HK-2 (cell line): Measurements from ENCODE around the gene TIAM1.

Experiments used
- DNase-seq: peaks from one replicate; pipeline ENCODE4 v3.0.0-alpha.2; 2018; ENCODE audit not compliant: unreplicated experiment

TIAM1 gene

GRCh38 chr21:31283025-31283424, 61.0 kb downstream of the TIAM1 start:
- DNase-seq: no peak

- DNase-seq: peak; percentile 1
Observed at GRCh38 chr21:31282095-31282709, 61.9 kb downstream of the TIAM1 start.

GRCh38 chr21:31281561-31281960, 62.5 kb downstream of the TIAM1 start:
- no peak for DNase-seq

- DNase-seq: no peak
Observed at GRCh38 chr21:31279986-31280385, 64.1 kb downstream of the TIAM1 start.

GRCh38 chr21:31279214-31279613, 64.8 kb downstream of the TIAM1 start:
- DNase-seq: no peak

- DNase-seq: no peak
Observed at GRCh38 chr21:31278511-31279130, 65.4 kb downstream of the TIAM1 start.

GRCh38 chr21:31276663-31277062, 67.4 kb downstream of the TIAM1 start:
- DNase-seq: no peak

GRCh38 chr21:31275901-31276300, 68.2 kb downstream of the TIAM1 start:
- DNase-seq: no peak

- DNase-seq: no peak
Observed at GRCh38 chr21:31273278-31273677, 70.8 kb downstream of the TIAM1 start.

GRCh38 chr21:31268090-31268489, 76.0 kb downstream of the TIAM1 start:
- no peak for DNase-seq

- no peak for DNase-seq
Observed at GRCh38 chr21:31267644-31268043, 76.4 kb downstream of the TIAM1 start.

- DNase-seq: no peak
Observed at GRCh38 chr21:31266241-31266640, 77.8 kb downstream of the TIAM1 start.

GRCh38 chr21:31265366-31266013, 78.6 kb downstream of the TIAM1 start:
- DNase-seq: no peak

GRCh38 chr21:31264574-31264973, 79.5 kb downstream of the TIAM1 start:
- DNase-seq: no peak

GRCh38 chr21:31262728-31263127, 81.3 kb downstream of the TIAM1 start:
- no peak for DNase-seq

- no peak for DNase-seq
Observed at GRCh38 chr21:31261759-31262158, 82.3 kb downstream of the TIAM1 start.

- DNase-seq: no peak
Observed at GRCh38 chr21:31260790-31261189, 83.3 kb downstream of the TIAM1 start.

- no peak for DNase-seq
Observed at GRCh38 chr21:31258073-31258472, 86.0 kb downstream of the TIAM1 start.

- no peak for DNase-seq
Observed at GRCh38 chr21:31257265-31257664, 86.8 kb downstream of the TIAM1 start.

GRCh38 chr21:31255896-31256295, 88.2 kb downstream of the TIAM1 start:
- DNase-seq: no peak

- no peak for DNase-seq
Observed at GRCh38 chr21:31255036-31255435, 89.0 kb downstream of the TIAM1 start.

GRCh38 chr21:31254131-31254530, 89.9 kb downstream of the TIAM1 start:
- no peak for DNase-seq

GRCh38 chr21:31253684-31254083, 90.4 kb downstream of the TIAM1 start:
- no peak for DNase-seq
